Kidney (tissue), 14 donors: ENCODE results near the gene USP24. TPM values are rescaled to one million over a fixed set of nuclear protein-coding genes. Genes with fewer than 3 reads are reported as not detected.
"Not testable (repeated sequence)": the region's sequence is repeated elsewhere in the genome, so short reads cannot be mapped to it uniquely, and the experiment has no call there.

Source experiments
- DNase-seq, 5 donors: peaks; one replicate each; pipeline ENCODE4 v3.0.0-alpha.2; 2013 to 2020
- FAIRE-seq: peaks from 2 replicates; lab custom pipeline; 2012; peaks lifted over from hg19 to GRCh38; lab: Jason Lieb, UNC
- H3K27ac ChIP-seq, 2 donors: one replicate each; pipeline ENCODE4 v1.7.0; 2013; ENCODE audit warnings: low read depth in 2 of 2, low read length in 2 of 2, inconsistent platforms in 1 of 2
- H3K27me3 ChIP-seq: one replicate; pipeline ENCODE4 v1.7.1; 2013; ENCODE audit warnings: low read length, inconsistent platforms; ENCODE audit not compliant: control insufficient read depth, insufficient read depth
- H3K36me3 ChIP-seq, 3 donors: one replicate each; pipeline versions ENCODE4 v1.7.0 to v1.7.1; 2013; ENCODE audit warnings: low read length in 3 of 3, control low read depth in 1 of 3, inconsistent platforms in 1 of 3; ENCODE audit not compliant: insufficient read depth in 3 of 3, control insufficient read depth in 2 of 3
- H3K4me1 ChIP-seq, 3 donors: one replicate each; pipeline versions ENCODE4 v1.7.0 to v1.7.1; 2013; ENCODE audit warnings: low read length in 3 of 3, inconsistent platforms in 1 of 3, low read depth in 1 of 3; ENCODE audit not compliant: control insufficient read depth in 2 of 3, insufficient read depth in 2 of 3
- H3K4me3 ChIP-seq, 3 donors: one replicate each; pipeline versions ENCODE4 v1.7.0 to v1.8.1; 2013; ENCODE audit warnings: low read length in 3 of 3, control low read depth in 1 of 3, inconsistent platforms in 1 of 3
- H3K9ac ChIP-seq, 3 donors: one replicate each; pipeline versions ENCODE4 v1.7.0 to v1.7.1; 2013; ENCODE audit warnings: low read length in 3 of 3, control low read depth in 1 of 3, inconsistent platforms in 1 of 3
- H3K9me3 ChIP-seq, 3 donors: one replicate each; pipeline versions ENCODE4 v1.7.0 to v1.7.1; 2013; ENCODE audit warnings: low read length in 3 of 3, control low read depth in 1 of 3, inconsistent platforms in 1 of 3; ENCODE audit not compliant: control insufficient read depth in 2 of 3, insufficient read depth in 1 of 3
- intact Hi-C: fragments of 100-400 bp; cut with DNase I; formaldehyde crosslinking; loops from one replicate; pipeline ENCODE4 v1.11.1; 2022
- polyA plus RNA-seq: library from polyadenylated mRNA; stranded (reverse); fragments of 350-450 nt; fragmentation: Illumina TruSeq; extraction: RNeasy Lipid Tissue Mini Kit (QIAGEN cat#74804); gene quantifications from one replicate; pipeline ENCODE4 v1.2.3, GENCODE V29; 2014; ENCODE audit warnings: low read depth, low replicate concordance; ENCODE audit not compliant: insufficient read depth
- total RNA-seq: library from RNA; stranded (reverse); fragmentation: NEBNext Ultra II Directional; extraction: Animal tissue kit (Norgen Biotek cat#: 25700); gene quantifications from one replicate; pipeline ENCODE4 v1.2.1, GENCODE V29; 2021
- TF ChIP-seq, protein P1 (sequence below): IDR thresholded peaks from 3 replicates; pipeline ENCODE4 v1.5.1; 2012; ENCODE audit warnings: mild to moderate bottlenecking, moderate library complexity, borderline replicate concordance; ENCODE audit not compliant: insufficient read depth; ENCODE audit errors: extremely low read depth
- donor health status: control.
- donor health status: control.
- donor health status: control.
- donor health status: control.
- donor health status: control.
- donor health status: DM: yes; HTN: yes; CAD: no.
- donor health status: Normal renal cell carcinoma (clear cell type).

The USP24 gene
- total and polyA plus RNA-seq, 2 donors from 2014 or later = 10.1 to 49.2 TPM

GRCh38 chr1:55034476-55035133, 180.6 kb downstream of the USP24 start:
- TF ChIP-seq, protein P1, sequence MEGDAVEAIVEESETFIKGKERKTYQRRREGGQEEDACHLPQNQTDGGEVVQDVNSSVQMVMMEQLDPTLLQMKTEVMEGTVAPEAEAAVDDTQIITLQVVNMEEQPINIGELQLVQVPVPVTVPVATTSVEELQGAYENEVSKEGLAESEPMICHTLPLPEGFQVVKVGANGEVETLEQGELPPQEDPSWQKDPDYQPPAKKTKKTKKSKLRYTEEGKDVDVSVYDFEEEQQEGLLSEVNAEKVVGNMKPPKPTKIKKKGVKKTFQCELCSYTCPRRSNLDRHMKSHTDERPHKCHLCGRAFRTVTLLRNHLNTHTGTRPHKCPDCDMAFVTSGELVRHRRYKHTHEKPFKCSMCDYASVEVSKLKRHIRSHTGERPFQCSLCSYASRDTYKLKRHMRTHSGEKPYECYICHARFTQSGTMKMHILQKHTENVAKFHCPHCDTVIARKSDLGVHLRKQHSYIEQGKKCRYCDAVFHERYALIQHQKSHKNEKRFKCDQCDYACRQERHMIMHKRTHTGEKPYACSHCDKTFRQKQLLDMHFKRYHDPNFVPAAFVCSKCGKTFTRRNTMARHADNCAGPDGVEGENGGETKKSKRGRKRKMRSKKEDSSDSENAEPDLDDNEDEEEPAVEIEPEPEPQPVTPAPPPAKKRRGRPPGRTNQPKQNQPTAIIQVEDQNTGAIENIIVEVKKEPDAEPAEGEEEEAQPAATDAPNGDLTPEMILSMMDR = no peak
- H3K9ac ChIP-seq = no peak overlapping the region
- intact Hi-C loops = no loop called here
- H3K9me3 ChIP-seq = no peaks in the 10 kb centered on the region
- no peak overlapping the region for H3K4me3 ChIP-seq
- peaks cover 9% of the 10 kb centered on the region for H3K27me3 ChIP-seq
- H3K27ac ChIP-seq = no peak overlapping the region
- FAIRE-seq = no peak
- H3K36me3 ChIP-seq = no peaks in the 10 kb centered on the region
- H3K4me1 ChIP-seq = no peaks in the 10 kb centered on the region
- DNase-seq = peak in 3 of 5 donors; percentile 66 to 82 (median 79)

- no peak overlapping the region for H3K27ac ChIP-seq
- no peaks in the 10 kb centered on the region for H3K4me1 ChIP-seq
- FAIRE-seq (no peak), DNase-seq (no peak)
- no peak overlapping the region for H3K9ac ChIP-seq
- H3K36me3 ChIP-seq = no peaks in the 10 kb centered on the region
- H3K9me3 ChIP-seq = no peaks in the 10 kb centered on the region
- peaks cover 9% of the 10 kb centered on the region for H3K27me3 ChIP-seq
- TF ChIP-seq, protein P1 = no peak
- H3K4me3 ChIP-seq = no peak overlapping the region
- intact Hi-C loops = no loop called here
These were observed 181.9 kb downstream of the USP24 start for GRCh38 chr1:55033265-55033614.

DNA sequence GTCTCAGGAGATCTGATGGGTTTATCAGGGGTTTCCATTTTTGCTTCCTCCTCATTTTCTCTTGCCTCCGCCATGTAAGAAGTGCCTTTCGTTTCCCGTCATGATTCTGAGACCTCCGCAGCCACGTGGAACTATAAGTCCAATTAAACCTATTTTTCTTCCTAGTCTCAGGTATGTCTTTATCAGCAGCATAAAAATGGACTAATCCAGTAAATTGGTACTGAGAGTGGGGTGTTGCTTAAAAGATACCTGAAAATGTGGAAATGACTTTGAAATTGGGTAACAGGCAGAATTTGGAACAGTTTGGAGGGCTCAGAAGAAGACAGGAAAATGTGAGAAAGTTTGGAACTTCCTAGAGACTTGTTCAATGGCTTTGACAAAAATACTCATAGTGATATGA, 184.1 kb downstream of the USP24 start:
- H3K4me1 ChIP-seq, H3K9ac ChIP-seq, H3K36me3 ChIP-seq, H3K27ac ChIP-seq, H3K9me3 ChIP-seq, H3K4me3 ChIP-seq, FAIRE-seq, intact Hi-C loops, H3K27me3 ChIP-seq, DNase-seq: not testable (repeated sequence)

DNA sequence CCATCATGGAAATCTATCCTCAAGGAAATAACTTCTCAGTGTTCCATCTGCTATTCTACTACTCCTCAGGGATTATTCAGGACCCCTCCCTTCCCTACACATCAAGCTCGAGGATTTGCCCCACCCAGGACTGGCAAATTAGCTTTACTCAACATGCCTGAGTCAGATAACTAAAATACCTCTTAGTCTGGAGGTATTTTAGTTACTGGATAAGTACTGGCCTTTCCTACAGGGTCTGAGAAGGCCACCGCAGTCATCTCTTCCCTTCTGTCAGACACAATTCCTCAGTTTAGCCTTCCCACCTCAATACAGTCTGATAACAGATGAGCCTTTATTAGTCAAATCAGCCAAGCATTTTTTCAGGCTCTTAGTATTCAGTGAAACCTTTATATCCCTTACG, 188.5 kb downstream of the USP24 start:
- H3K27me3 ChIP-seq, DNase-seq, FAIRE-seq, H3K9me3 ChIP-seq, H3K36me3 ChIP-seq, intact Hi-C loops, H3K4me3 ChIP-seq, H3K27ac ChIP-seq, H3K9ac ChIP-seq, H3K4me1 ChIP-seq: not testable (repeated sequence)

DNA sequence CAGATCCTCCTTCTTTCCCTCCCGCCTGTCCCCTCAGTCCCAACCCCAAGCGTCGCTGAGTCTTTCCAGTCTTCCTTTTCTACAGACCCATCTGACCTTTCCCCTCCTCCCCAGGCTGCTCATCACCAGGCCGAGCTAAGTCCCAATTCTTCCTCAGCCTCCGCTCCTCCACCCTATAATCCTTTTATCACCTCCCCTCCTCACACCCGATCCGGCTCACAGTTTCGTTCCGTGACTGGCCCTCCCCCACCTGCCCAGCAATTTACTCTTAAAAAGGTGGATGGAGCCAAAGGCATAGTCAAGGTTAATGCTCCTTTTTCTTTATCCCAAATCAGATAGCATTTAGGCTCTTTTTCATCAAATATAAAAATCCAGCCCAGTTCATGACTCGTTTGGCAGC, 191.0 kb downstream of the USP24 start:
- H3K27ac ChIP-seq, H3K4me1 ChIP-seq, H3K4me3 ChIP-seq, H3K27me3 ChIP-seq, DNase-seq, intact Hi-C loops, FAIRE-seq, H3K9me3 ChIP-seq, H3K9ac ChIP-seq, H3K36me3 ChIP-seq: not testable (repeated sequence)
